MV-4-11 (cell line): ENCODE measurements around the gene PPP1CA.
"Not testable (repeated sequence)": the region's sequence is repeated elsewhere in the genome, so short reads cannot be mapped to it uniquely, and the experiment has no call there.

ENCODE experiments used
- DNase-seq: peaks from one replicate; lab custom pipeline; 2025; lab: John Stamatoyannopoulos, UW

The PPP1CA gene

GRCh38 chr11:67434395-67434881, 32.8 kb upstream of the PPP1CA start:
- DNase-seq, result no peak

DNA sequence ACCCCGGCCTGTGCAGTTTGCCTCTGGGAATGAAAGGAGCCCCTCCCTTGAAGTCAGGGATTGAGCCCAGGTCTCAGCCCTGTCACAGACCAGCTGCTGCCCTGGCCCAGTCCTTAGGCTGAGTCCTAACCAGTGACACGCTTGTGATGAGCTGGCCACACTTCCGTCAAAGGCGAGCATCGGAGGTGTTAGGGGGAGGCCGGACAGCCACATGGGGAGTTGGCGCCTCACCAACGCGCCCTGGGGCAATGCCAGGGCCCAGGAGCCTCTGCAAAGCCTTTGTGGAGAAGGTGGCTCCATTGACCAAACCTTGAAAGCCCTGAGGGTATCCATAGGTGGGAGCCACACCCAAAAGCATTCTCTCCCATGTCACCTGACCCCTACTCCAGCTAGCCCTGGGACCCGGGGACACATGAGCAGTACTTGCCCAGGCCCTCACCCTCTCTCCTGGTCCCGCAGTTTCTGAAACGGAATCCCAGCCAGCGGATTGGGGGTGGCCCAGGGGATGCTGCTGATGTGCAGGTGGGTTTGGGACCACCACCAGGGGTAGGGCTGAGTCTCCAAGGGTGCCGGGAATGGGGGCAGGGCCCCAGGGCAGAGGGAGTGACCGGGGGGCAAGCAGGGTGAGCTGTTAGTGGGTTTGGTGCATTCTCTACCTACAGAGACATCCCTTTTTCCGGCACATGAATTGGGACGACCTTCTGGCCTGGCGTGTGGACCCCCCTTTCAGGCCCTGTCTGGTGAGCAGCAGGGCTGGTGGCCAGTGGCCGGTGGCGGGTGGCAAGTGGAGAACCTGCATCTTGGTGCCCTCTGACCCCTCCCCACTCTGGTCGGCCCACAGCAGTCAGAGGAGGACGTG, 32.1 kb upstream of the PPP1CA start:
- no peak for DNase-seq

- no peak for DNase-seq
These were observed 31.1 kb upstream of the PPP1CA start for GRCh38 chr11:67432655-67433349.

DNA sequence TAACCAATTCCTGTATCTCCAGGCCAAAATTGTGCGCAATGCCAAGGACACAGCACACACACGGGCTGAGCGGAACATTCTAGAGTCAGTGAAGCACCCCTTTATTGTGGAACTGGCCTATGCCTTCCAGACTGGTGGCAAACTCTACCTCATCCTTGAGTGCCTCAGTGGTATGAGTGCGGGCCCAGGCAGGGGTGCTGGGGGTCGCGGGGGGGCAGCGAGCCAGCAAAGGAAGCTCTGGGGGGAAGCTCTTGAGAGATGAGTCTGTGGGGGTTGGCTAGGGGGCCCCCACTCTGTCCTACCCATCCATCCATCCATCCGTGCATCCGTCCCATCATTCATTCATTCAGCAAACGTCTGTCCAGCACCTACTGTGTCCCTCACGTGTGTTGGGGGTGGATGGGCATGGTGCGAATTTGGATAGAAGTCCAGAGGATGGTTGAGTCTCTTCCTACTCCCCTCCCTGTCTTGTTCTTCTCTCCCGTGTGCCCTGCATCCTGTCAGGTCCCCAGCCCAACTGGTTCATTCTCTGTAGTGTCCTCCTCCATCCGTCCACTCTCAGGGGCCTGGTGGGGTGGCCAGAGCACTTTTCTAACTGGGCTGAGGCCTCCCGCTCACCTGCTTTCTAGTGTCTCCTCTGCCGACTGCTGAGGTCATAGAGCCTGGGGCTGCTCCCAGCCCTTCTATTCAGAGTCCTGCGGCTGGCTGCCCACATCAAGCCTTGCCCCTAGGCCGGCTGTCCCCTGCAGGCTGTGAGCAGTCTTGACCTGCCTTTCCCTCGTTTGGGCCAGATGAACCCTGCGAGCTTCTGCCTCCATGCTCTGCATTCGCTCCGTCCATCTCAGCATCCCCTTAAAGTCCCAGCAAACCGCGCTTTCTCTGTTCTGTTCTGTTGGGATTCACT, 29.9 kb upstream of the PPP1CA start:
- DNase-seq, result no peak

DNA sequence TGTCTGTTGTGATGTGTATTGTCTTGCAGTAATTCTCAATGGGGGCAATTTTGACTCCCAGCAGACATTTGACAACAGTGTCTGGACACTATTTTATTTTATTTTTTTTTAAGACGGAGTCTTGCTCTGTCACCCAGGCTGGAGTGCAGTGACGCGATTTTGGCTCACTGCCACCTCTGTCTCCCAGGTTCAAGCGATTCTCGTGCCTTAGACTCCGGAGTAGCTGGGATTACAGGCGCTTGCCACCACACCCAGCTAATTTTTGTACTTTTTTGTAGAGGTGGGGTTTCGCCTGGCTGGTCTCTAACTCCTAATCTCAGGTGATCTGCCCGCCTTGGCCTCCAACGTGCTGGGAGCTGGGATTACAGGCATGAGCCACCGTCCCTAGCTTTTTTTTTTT, 28.1 kb upstream of the PPP1CA start:
- DNase-seq, result no peak

- DNase-seq, result no peak
These were observed 27.5 kb upstream of the PPP1CA start for GRCh38 chr11:67429038-67429668.

- peak; percentile 95 for DNase-seq
These were observed 26.7 kb upstream of the PPP1CA start, which contains the start of gene RPS6KB2 for GRCh38 chr11:67428052-67429001. Gene RPS6KB2 (plus strand): TSS chr11:67428494. CDS start chr11:67428546, 52 bp downstream.

DNA sequence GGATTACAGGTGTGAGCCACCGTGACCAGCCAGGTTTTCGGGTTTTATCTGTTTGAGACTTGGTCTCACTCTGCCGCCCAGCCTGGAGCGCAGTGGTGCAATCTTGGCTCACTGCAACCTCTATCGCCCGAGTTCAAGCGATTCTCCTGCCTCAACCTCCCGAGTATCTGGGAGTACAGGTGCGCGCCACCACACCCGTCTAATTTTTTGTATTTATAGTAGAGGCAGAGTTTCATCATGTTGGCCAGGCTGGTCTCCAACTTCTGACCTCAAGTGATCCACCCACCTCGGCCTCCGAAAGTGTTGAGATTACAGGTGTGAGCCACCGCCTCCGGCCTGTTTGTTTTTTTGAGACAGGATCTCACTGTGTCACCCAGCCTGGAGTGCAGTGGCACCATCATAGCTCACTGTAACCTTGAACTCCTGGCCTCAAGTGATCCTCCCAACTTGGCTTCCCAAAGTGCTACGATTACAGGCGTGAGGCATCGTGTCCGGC, 25.8 kb upstream of the PPP1CA start:
- DNase-seq, result not testable (repeated sequence)

GRCh38 chr11:67423891-67424613, 22.4 kb upstream of the PPP1CA start:
- no peak for DNase-seq

GRCh38 chr11:67423466-67423865, 21.8 kb upstream of the PPP1CA start:
- no peak for DNase-seq

DNA sequence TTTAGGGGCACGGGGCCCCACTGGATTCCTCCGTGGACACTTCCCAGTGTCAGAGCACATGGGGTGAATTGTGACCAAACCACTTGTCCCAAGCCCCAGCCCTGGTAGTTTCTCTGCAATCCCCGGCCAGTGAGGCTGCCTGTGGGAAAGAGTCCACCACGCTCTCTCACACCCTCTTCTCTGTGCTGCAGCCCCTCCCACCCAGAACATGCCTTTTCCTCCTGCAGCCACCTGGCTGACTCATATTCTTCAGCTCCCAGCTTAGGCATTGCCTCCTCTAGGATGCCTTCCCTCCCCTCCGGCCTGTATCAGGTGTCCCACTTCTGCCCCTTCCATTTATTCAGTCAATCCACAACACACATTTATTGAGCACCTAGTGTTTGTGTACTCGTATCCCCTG, 21.2 kb upstream of the PPP1CA start:
- DNase-seq, result no peak

DNA sequence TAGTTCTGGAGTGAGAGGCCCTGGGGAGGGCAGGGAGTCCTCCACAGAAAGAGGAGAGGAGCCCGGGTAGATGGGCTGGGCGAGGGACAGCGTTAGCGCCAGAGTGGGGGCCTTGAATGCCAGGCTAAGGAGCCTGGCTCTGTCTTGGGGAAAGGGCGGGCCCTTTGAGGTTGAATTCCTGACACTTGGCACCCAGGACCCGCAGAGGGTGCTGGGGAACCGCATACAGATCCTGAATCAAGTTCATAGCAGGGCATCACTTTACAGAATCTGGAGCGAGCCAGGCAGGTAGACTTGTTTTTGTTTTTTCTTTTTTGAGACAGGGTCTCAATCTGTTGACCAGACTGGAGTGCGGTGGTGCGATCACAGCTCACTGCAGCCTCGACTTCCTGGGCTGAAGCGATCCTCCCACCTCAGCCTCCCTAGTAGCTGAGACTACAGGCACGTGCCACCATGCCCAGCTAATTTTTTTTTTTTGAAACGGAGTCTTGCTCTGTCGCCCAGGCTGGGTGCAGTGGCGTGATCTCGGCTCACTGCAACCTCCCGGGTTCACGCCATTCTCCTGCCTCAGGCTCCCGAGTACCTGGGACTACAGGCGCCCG, 19.9 kb upstream of the PPP1CA start:
- no peak for DNase-seq

GRCh38 chr11:67420646-67421429, 19.2 kb upstream of the PPP1CA start:
- peak; percentile 80 for DNase-seq

GRCh38 chr11:67420147-67420645, 18.5 kb upstream of the PPP1CA start:
- DNase-seq, result no peak

DNA sequence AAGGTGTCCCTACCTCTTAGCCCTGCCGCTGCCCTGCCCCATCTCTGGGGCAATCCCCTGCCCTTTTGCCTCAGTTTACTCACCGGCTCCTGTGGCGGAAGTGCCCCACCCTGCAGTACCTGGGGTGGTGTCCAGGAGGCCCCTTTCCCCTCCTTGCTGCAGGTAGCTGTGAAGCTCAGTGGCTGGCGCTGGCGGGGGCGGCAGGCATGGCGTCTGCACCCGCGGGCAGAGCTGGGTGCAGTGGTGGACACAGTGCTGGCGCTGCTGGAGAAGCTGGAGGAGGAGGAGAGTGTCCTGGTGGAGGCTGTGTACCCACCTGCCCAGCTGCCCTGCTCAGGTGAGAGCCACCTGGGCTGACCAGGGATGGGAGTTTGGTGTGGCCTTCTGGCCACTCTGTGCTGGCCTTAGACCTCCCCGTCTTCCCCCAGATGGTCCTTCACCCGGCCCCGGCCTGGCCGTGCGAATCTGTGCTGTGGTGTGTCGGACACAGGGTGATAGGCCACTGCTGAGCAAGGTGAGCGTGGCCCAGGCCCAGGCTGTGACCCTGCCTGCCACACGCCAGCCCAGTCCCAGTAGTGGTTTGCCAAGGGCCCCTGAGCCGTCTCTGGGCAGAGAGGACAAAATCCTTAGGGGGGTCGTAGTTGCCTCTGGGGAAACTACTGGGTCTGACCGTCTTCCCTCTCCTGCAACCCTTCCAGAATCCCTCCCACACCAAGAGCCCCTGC, 17.8 kb upstream of the PPP1CA start:
- DNase-seq, result no peak

- DNase-seq, result peak; percentile 22
These were observed 17.0 kb upstream of the PPP1CA start for GRCh38 chr11:67418476-67419281.

DNA sequence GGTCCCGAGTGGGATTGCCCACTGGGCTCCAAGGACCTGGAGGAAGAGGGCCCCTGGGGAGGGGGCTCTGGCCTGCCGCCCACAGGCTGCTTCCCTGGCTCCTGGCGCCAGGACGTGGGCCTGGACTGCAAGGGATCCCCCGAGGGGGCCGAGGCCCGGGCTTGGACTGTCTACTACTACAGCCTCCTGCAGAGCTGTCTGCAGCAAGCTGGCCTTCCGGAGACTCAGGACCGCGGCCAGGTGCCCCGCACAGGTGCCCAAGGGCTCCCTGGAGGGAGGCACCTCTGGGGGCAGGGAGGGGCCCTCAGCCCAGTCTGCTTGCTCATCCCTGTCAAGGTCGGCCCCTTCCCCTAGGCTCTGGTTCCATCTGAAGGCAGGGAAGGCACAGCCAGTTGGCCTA, 15.8 kb upstream of the PPP1CA start:
- DNase-seq, result no peak
